Measurements from ENCODE around the gene MED25.

GRCh38 chr19:49843265-49843664 lies 25.2 kb downstream of the MED25 start:
- TF ChIP-seq, protein P1, sequence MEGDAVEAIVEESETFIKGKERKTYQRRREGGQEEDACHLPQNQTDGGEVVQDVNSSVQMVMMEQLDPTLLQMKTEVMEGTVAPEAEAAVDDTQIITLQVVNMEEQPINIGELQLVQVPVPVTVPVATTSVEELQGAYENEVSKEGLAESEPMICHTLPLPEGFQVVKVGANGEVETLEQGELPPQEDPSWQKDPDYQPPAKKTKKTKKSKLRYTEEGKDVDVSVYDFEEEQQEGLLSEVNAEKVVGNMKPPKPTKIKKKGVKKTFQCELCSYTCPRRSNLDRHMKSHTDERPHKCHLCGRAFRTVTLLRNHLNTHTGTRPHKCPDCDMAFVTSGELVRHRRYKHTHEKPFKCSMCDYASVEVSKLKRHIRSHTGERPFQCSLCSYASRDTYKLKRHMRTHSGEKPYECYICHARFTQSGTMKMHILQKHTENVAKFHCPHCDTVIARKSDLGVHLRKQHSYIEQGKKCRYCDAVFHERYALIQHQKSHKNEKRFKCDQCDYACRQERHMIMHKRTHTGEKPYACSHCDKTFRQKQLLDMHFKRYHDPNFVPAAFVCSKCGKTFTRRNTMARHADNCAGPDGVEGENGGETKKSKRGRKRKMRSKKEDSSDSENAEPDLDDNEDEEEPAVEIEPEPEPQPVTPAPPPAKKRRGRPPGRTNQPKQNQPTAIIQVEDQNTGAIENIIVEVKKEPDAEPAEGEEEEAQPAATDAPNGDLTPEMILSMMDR (IDR thresholded peaks at IDR 0.05) = no peak
- TF ChIP-seq FOSL2 (IDR thresholded peaks at IDR 0.05) (no peak), FOSL2 (CRISPR knock-in tag; IDR thresholded peaks at IDR 0.05) (no peak), CHD2 (IDR thresholded peaks at IDR 0.05; ENCODE audit: low read length, partially characterized antibody) (no peak), ZFP36 (IDR thresholded peaks at IDR 0.05; ENCODE audit: borderline replicate concordance, partially characterized antibody) (no peak), RAD21 (conservative IDR thresholded peaks at IDR 0.05 in 1 of 2, IDR thresholded peaks at IDR 0.05 in 1 of 2) (no peak), MAZ (IDR thresholded peaks at IDR 0.05; ENCODE audit: borderline replicate concordance, low read depth, low read length) (no peak), POLR2A (IDR thresholded peaks at IDR 0.05; ENCODE audit: low read length) (no peak), HDAC2 (IDR thresholded peaks at IDR 0.05) (no peak), RCOR1 (IDR thresholded peaks at IDR 0.05; ENCODE audit: low read depth, low read length) (no peak), NFE2L2 (conservative IDR thresholded peaks at IDR 0.05; ENCODE audit: low read length) (no peak), RARB (CRISPR knock-in tag; IDR thresholded peaks at IDR 0.05) (no peak), HMGXB4 (CRISPR knock-in tag; IDR thresholded peaks at IDR 0.05; ENCODE audit: borderline replicate concordance) (no peak), HOXA7 (CRISPR knock-in tag; IDR thresholded peaks at IDR 0.05) (no peak)
- TF ChIP-seq, protein P2, sequence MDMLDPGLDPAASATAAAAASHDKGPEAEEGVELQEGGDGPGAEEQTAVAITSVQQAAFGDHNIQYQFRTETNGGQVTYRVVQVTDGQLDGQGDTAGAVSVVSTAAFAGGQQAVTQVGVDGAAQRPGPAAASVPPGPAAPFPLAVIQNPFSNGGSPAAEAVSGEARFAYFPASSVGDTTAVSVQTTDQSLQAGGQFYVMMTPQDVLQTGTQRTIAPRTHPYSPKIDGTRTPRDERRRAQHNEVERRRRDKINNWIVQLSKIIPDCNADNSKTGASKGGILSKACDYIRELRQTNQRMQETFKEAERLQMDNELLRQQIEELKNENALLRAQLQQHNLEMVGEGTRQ (IDR thresholded peaks at IDR 0.05) = no peak

All from A549 (cell line).